GM12878 (cell line): ENCODE results near the gene LRP1B. TPM values are rescaled to one million over a fixed set of nuclear protein-coding genes. Genes with fewer than 3 reads are reported as not detected.

ENCODE experiments used
- ATAC-seq: fragments of 200-7000 bp; cut with Tn5 transposase; 3 replicates; pipeline ENCODE4 v1.9.1; 2020; ENCODE audit warnings: mild to moderate bottlenecking, moderate library complexity
- BruUV-seq: library from RNA; stranded (reverse); fragments of 400-500 nt; replicated peaks from 2 replicates; lab custom pipeline; 2021; lab: Mats Ljungman, UMichigan
- CTCF ChIA-PET: fragments of 300-600 bp; sonication (Branson Sonifier 250); formaldehyde crosslinking; extraction: SDS; loops from one replicate; lab custom pipeline; 2021; ENCODE audit warnings: inconsistent platforms; lab: Yijun Ruan, JAX
- POLR2A ChIA-PET: fragments of 350-600 bp; formaldehyde crosslinking; extraction: SDS; loops from one replicate; lab custom pipeline; 2021; ENCODE audit warnings: inconsistent platforms; lab: Charles Lee
- RAD21 ChIA-PET: fragments of 300-600 bp; sonication (Branson Sonifier 250); formaldehyde crosslinking; loops from one replicate; lab custom pipeline; 2023; ENCODE audit warnings: antibody characterized with exemption; ENCODE audit not compliant: unreplicated experiment; lab: Charles Lee
- SMC1A ChIA-PET: fragments of 300-600 bp; sonication (Branson Sonifier 250); formaldehyde crosslinking; loops from one replicate; lab custom pipeline; 2023; ENCODE audit not compliant: unreplicated experiment, uncharacterized antibody; lab: Charles Lee
- DNase-seq: peaks from one replicate; pipeline ENCODE4 v3.0.0-alpha.2; 2011; ENCODE audit warnings: low read depth, low spot score
- FAIRE-seq: peaks from 3 replicates; lab custom pipeline; 2011; peaks lifted over from hg19 to GRCh38; lab: Jason Lieb, UNC
- H2AFZ ChIP-seq: 2 replicates; pipeline ENCODE4 v1.6.0; 2011; ENCODE audit warnings: low read depth, low read length, control low read depth; ENCODE audit not compliant: control insufficient read depth
- H3K27ac ChIP-seq: 2 replicates; pipeline ENCODE4 v1.5.1; 2011; ENCODE audit warnings: control low read depth; ENCODE audit not compliant: control insufficient read depth, insufficient read depth
- H3K27me3 ChIP-seq, 2 experiments: replicated peaks in 1 of 2; 2 replicates each; pipeline versions ENCODE4 v1.6.0 to v1.6.1; 2011; ENCODE audit warnings: low read length in 1 of 2; ENCODE audit not compliant: control insufficient read depth in 2 of 2, insufficient read depth in 2 of 2
- H3K36me3 ChIP-seq, 2 experiments: 2 replicates each; pipeline ENCODE4 v1.5.1; 2011; ENCODE audit warnings: low read length in 1 of 2; ENCODE audit not compliant: control insufficient read depth in 2 of 2, insufficient read depth in 2 of 2
- H3K4me1 ChIP-seq: 2 replicates; pipeline ENCODE4 v1.6.1; 2011; ENCODE audit warnings: mild to moderate bottlenecking, low read length, moderate library complexity, mixed read lengths; ENCODE audit not compliant: control insufficient read depth, insufficient read depth
- H3K4me2 ChIP-seq: 2 replicates; pipeline ENCODE4 v1.6.0; 2011; ENCODE audit warnings: control low read depth; ENCODE audit not compliant: control insufficient read depth, insufficient read depth
- H3K4me3 ChIP-seq: fragments of 200-600 bp; sonication (generic); 2 replicates; pipeline ENCODE4 v1.5.1; 2016
- H3K79me2 ChIP-seq: 2 replicates; pipeline ENCODE4 v1.6.0; 2011; ENCODE audit warnings: low read length; ENCODE audit not compliant: control insufficient read depth, insufficient read depth
- H3K9ac ChIP-seq: 2 replicates; pipeline ENCODE4 v1.8.0; 2011; ENCODE audit warnings: low read length, control low read depth, mixed read lengths; ENCODE audit not compliant: control insufficient read depth, insufficient read depth
- H3K9me3 ChIP-seq: replicated peaks from 3 replicates; pipeline ENCODE4 v1.5.1; 2011; ENCODE audit warnings: mild to moderate bottlenecking, low read length; ENCODE audit not compliant: control insufficient read depth, insufficient read depth
- H4K20me1 ChIP-seq: 2 replicates; pipeline ENCODE4 v1.6.0; 2011; ENCODE audit not compliant: control insufficient read depth, insufficient read depth
- ATF3 ChIP-seq: IDR thresholded peaks from 2 replicates; pipeline ENCODE4 v1.6.1; 2011; ENCODE audit warnings: low read depth, mild to moderate bottlenecking, low read length, moderate library complexity, borderline replicate concordance; ENCODE audit errors: extremely low read depth
- CREM ChIP-seq: IDR thresholded peaks from 2 replicates; pipeline ENCODE4 v1.6.1; 2014; ENCODE audit warnings: antibody characterized with exemption, low read depth
- MEF2B ChIP-seq: fragments of 450-650 bp; IDR thresholded peaks from 2 replicates; pipeline ENCODE4 v1.6.1; 2018; ENCODE audit warnings: mild to moderate bottlenecking, moderate library complexity; ENCODE audit not compliant: partially characterized antibody, poor library complexity, severe bottlenecking
- MYC ChIP-seq: IDR thresholded peaks from 2 replicates; pipeline ENCODE4 v1.6.1; 2011; ENCODE audit warnings: mild to moderate bottlenecking, low read length, moderate library complexity, inconsistent platforms; ENCODE audit not compliant: insufficient read depth, insufficient replicate concordance, insufficient read length, severe bottlenecking
- NR2F1 ChIP-seq: fragments of 450-650 bp; conservative IDR thresholded peaks from 2 replicates; pipeline ENCODE4 v1.6.1; 2017; ENCODE audit warnings: mild to moderate bottlenecking
- POLR2A ChIP-seq: IDR thresholded peaks from 2 replicates; pipeline ENCODE4 v1.6.1; 2011; ENCODE audit warnings: low read depth, mild to moderate bottlenecking, low read length
- SIN3A ChIP-seq: IDR thresholded peaks from 2 replicates; pipeline ENCODE4 v1.6.1; 2012; ENCODE audit warnings: low read depth, low read length, improper control_type of control experiment
- YY1 ChIP-seq: IDR thresholded peaks from 2 replicates; pipeline ENCODE4 v1.6.1; 2011; ENCODE audit warnings: low read depth, mild to moderate bottlenecking, low read length
- ZBTB4 ChIP-seq: fragments of 450-650 bp; formaldehyde crosslinking; IDR thresholded peaks from 2 replicates; pipeline ENCODE4 v1.4.0; 2022; ENCODE audit warnings: mild to moderate bottlenecking, moderate library complexity
- ZNF207 ChIP-seq: fragments of 450-650 bp; IDR thresholded peaks from 2 replicates; pipeline ENCODE4 v1.6.1; 2014; ENCODE audit warnings: antibody characterized with exemption, mild to moderate bottlenecking, borderline replicate concordance
- ZNF622 ChIP-seq: fragments of 450-650 bp; IDR thresholded peaks from 2 replicates; pipeline ENCODE4 v1.6.1; 2017; ENCODE audit warnings: mild to moderate bottlenecking, inconsistent platforms
- WGBS: methylation state at CpG from one replicate; pipeline ENCODE4 v1.1.6; 2016; ENCODE audit warnings: low lambda C conversion rate; ENCODE audit not compliant: insufficient replicate concordance, insufficient coverage; ENCODE audit errors: missing lambda C conversion rate; 5-methylcytosine and 5-hydroxymethylcytosine counted together
- in situ Hi-C: fragments of 300-500 bp; cut with MboI; formaldehyde crosslinking; loops from 9 replicates; pipeline ENCODE4 v1.14.3; 2018; ENCODE audit warnings: mixed read lengths
- intact Hi-C: fragments of 100-400 bp; cut with micrococcal nuclease; formaldehyde crosslinking; loops from one replicate; pipeline ENCODE4 v1.14.2; 2022; ENCODE audit not compliant: unreplicated experiment
- polyA plus RNA-seq, 11 experiments: library from polyadenylated mRNA; depleted of rRNA in 4 of 11; unstranded in 6 of 11; stranded (reverse) in 5 of 11; fragments of >200 nt; fragmentation: Nextera tagmentation in 4 of 11; fragmentation: Illumina TruSeq in 1 of 11; extraction: Ambion mirVana in 4 of 11; extraction: Trizol in 1 of 11; gene quantifications; 1 replicate in 1 of 11; 2 replicates in 10 of 11; pipeline versions ENCODE4 v1.2.1 to v1.2.3, GENCODE V29; 2011 to 2016; ENCODE audit warnings: inconsistent platforms in 2 of 11, missing spikeins in 2 of 11, low read depth in 1 of 11
- total RNA-seq, 4 experiments: library from RNA; depleted of rRNA in 3 of 4; stranded (reverse); fragments of >200 nt in 3 of 4; fragmentation: Illumina TruSeq in 1 of 4; extraction: Trizol in 1 of 4; gene quantifications; 2 replicates each; pipeline versions ENCODE4 v1.2.1 to v1.2.3, GENCODE V29; 2013 to 2021
- TF ChIP-seq, protein P1 (sequence below): fragments of 450-650 bp; IDR thresholded peaks from 2 replicates; pipeline ENCODE4 v1.6.1; 2014; ENCODE audit warnings: mild to moderate bottlenecking

LRP1B gene
- total and polyA plus RNA-seq, 10 of the 15 experiments (the other 5 are each of a cell fraction or from before 2014, with no cell fraction given) = under 0.01 to 0.06 (median 0.03) TPM; not detected in 5

GRCh38 chr2:142045641-142046040, 85.2 kb downstream of the LRP1B start:
- H3K4me3 ChIP-seq = no peak overlapping the region
- intact Hi-C loops = no loop called here

More at GRCh38 chr2:142045641-142046040, 85.2 kb downstream of the LRP1B start:
- H3K9me3 ChIP-seq = no peaks in the 10 kb centered on the region
- H3K79me2 ChIP-seq = no peaks in the 10 kb centered on the region
- 26% methylated on average over 4 of the region's 4 CpGs for WGBS
- FAIRE-seq (no peak), DNase-seq (no peak), ATAC-seq (no peak)
- no peak overlapping the region for H3K27ac ChIP-seq
- no peak overlapping the region for H2AFZ ChIP-seq
- no peaks in the 10 kb centered on the region for H4K20me1 ChIP-seq
- POLR2A ChIA-PET = no interaction called here
- no peak overlapping the region for H3K9ac ChIP-seq
- H3K36me3 ChIP-seq = no peaks in the 10 kb centered on the region
- SMC1A ChIA-PET = no interaction called here
- H3K27me3 ChIP-seq = no peaks in the 10 kb centered on the region
- CTCF ChIA-PET = no interaction called here
- RAD21 ChIA-PET = no interaction called here
- TF ChIP-seq MEF2B (no peak), CREM (no peak), ZBTB4 (no peak), NR2F1 (no peak), POLR2A (no peak), ZNF622 (no peak), ZNF207 (no peak), YY1 (no peak), SIN3A (no peak), ATF3 (no peak), MYC (no peak)
- TF ChIP-seq, protein P1, sequence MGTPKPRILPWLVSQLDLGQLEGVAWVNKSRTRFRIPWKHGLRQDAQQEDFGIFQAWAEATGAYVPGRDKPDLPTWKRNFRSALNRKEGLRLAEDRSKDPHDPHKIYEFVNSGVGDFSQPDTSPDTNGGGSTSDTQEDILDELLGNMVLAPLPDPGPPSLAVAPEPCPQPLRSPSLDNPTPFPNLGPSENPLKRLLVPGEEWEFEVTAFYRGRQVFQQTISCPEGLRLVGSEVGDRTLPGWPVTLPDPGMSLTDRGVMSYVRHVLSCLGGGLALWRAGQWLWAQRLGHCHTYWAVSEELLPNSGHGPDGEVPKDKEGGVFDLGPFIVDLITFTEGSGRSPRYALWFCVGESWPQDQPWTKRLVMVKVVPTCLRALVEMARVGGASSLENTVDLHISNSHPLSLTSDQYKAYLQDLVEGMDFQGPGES = no peak
- in situ Hi-C loops = no loop called here
- no peaks in the 10 kb centered on the region for H3K4me1 ChIP-seq
- no peak overlapping the region for H3K4me2 ChIP-seq
- no TSS peak for BruUV-seq
